ENCODE results near the gene NELL2.
"Not testable (repeated sequence)": the region's sequence is repeated elsewhere in the genome, so short reads cannot be mapped to it uniquely, and the experiment has no call there.

NELL2 gene

DNA sequence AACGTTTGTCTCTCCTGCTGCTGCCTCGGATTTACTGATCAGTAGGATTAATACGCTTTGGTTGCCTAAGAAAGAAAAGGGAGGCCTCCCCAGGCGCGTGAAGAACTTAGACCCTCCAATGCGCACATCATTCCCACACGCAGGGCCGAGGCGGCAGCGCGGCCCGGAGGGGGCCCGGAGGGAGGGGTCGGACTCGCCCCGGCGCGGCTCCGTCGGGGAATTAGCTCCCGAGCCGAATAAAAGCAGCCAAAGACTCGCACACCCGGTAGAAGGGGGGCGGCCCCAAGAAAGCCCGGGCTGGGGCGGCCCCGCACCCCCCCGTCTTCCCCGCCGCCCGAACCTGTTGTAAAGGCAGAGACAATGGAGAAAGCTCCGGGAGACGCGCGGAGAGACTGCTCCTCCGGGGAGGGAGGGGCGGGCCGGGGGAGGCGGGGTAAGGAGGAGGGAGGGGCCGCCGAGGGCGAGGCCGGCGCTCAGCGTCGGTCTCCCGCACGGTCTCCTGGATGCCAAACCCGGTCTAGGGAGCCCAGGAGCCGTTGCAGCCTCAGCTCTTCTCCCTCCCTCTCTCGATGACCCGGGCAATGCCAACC is at the start of gene NELL2:
NELL2 (minus strand) TSS at position 362 of the 590 bp plus-strand sequence. CDS start 446 bp downstream, outside the sequence.
- DNase-seq, result peak; percentile 31

DNA sequence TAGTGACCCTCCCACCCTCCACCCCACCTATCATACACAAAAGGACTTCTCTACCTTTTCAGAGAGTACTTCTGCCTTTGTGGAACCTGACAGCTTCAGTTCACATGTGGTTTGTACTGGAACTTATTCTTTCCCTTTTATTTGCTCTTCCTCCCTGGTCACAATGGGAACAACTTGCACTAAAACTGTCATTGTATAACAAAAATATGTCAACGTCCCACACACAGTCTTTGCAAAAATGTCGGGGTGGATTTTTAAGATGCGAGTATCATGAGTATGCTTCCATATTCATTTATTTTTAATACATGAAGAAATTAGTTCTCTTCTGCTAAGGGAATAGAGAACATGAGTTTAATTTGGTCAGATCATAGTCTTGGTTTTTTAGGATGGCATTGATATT is 45.6 kb upstream of the NELL2 start:
- DNase-seq, result no peak

GRCh38 chr12:44917141-44917540 is 41.0 kb upstream of the NELL2 start:
- no peak for DNase-seq

DNA sequence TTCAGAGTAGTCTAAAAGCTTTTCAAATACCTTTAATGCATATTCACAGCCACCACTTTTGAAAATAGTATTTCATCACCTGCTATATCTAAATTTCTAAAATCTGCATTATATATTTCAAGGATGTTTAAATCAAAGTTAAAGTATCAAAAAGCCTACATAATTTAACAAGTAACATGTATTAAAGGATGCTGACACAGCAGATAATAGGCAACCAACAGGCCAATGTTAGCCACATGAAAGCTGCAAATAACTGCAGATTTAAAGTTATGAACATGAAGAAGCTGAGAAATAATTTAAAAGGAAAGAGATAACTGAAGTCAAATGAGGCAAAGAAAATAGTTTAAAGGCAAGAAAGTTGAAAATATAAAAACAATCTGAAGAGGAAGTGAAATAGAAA is 39.8 kb upstream of the NELL2 start:
- DNase-seq, result no peak

DNA sequence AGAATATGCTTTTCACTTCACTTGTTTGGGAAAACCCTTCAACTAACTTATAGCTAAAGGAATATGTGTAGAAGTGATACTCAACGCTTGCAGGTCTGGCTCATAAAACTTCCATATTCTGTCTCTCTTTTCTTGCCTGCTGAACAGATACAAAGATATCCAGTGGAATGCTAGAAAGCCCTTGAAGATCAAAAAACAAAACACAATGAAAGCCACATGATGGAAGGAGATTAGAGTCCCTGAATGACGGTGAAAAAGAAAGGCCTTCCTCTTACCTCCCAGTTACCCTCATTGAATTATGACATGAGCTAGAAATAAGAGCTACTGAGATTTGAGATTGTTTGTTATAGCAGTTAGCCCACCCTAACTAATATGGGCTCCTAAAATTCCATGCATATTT is 28.2 kb upstream of the NELL2 start:
- no peak for DNase-seq

DNA sequence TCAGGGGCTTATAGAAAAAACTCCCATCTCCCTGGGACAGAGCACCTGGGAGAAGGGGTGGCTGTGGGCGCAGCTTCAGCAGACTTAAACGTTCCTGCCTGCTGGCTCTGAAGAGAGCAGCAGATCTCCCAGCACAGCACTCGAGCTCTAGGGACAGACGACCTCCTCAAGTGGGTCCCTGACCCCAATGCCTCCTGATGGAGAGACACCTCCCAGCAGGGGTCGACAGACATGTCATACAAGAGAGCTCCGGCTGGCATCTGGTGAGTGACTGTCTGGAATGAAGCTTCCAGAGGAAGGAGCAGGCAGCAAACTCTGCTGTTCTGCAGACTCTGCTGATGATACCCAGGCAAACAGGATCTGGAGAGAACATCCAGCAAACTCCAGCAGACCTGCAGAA is 22.0 kb upstream of the NELL2 start:
- not testable (repeated sequence) for DNase-seq

DNA sequence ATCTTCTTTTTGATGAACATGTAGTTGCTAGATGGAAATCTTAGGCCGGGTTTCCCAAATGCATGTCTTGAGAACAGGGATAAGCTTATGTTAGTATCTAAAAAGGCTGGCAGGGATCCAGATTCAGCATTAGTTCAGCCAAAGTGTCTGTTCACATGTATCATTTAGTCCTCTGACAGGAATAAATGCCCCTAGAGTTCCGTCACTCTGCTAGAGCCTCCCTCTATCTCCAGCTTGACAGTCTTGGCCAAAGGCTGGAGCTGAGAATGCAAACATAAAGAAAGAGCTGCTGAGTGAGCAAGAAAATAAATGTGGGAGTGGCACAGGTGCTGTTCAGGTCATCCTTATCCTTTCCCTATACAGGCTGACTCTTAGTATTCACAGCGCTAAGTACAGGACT is 13.8 kb upstream of the NELL2 start:
- no peak for DNase-seq

- DNase-seq, result no peak
Observed at GRCh38 chr12:44889162-44889561, 13.0 kb upstream of the NELL2 start.

DNA sequence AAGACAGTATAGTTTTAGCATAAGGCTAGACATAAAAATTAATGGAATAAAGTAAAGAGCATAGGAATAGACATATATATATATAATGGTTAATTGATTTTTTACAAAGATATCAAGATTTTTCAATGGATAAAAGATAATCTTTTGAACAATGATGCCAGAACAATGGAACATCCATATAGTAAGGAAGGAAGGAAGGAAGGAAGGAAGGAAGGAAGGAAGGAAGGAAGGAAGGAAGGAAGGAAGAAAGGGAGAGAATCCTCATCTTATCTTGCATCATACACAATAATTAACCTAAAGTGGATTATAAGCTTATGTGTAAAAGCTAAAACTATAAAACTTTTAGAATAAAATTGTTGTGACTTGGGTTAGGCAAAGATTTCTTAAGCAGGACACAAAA is 9.8 kb upstream of the NELL2 start:
- DNase-seq, result no peak

GRCh38 chr12:44881197-44881596 is 5.1 kb upstream of the NELL2 start:
- DNase-seq, result no peak

- DNase-seq, result no peak
Observed at GRCh38 chr12:44876544-44877410, 662 bp upstream of the NELL2 start.

GRCh38 chr12:44875417-44875953 is 630 bp downstream of the NELL2 start:
- no peak for DNase-seq

DNA sequence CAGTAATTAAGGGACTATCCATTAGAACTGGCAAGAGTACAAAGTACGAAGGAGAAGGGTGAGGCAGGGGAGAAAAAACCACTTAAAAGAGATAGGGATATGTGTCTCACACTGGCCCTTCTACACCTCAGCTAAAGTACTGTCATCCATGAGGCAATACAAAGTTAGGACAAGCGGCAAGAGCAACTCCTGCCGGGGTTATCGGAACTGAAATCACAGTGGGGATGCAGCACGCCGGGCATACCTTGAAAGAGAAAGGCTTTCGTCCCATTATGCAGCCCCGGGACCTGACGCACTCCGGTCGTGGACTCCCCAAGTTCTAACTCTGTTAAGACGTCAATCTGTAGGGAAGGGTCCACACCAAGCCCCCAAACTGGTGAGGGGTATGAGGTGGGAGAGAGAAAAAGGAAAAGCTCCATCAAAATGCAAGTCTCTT is 1.1 kb downstream of the NELL2 start:
- DNase-seq, result no peak

DNA sequence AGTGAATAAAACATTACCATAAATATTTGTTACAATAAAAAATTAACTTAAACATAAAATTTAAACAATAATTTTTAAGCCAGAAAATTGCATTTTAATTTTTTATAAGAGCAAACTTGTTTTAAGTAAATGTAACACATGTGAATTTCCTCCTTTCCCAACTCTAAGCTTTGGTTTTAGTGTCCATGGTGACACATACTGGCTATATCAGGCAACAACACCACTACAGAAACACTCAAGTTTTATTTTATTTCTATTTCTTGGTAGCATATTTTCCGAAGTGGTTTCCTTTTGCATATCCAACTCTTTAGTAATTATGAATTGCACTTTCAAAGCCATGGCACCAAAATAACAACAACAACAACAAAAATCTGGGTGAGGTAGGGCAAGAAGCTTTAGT is 2.2 kb downstream of the NELL2 start:
- DNase-seq, result no peak

DNA sequence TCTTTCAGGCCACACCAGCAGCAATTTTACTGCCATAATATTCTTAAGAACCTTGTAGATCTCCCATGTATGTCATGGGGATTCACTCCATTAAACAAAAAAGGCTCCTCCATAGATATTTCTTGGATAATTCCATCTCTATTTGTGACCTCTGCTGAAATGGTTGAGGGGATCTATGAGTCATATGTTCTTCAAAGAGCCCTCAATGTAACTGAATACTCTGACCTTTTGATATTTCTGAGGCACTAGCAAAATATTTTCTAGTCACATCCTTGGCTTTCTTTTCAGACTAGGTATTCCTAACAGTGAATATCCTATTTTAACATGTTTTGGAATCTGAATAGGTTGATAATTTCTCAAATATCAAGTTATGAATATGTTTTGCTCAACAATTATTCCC is 6.6 kb downstream of the NELL2 start:
- DNase-seq, result no peak

DNA sequence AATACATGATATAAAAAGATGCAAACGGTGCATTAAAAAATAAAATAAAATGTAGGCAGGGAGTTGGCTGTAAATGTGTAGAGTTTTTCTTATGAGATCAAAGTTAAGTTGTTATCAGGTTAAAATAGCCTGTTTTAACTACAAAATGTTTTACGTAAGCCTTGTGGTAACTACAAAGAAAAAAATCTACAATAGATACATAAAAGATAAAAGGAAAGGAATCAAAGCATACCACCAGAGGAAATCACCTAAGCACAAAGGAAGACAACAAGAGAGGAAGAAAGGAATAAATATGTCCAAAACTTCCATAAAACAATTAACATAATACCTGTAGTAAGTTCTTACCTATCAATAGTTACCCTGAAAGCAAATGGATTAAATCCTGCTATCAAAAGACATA is 12.2 kb downstream of the NELL2 start:
- no peak for DNase-seq

- DNase-seq, result no peak
Observed at GRCh38 chr12:44859998-44860689, 16.0 kb downstream of the NELL2 start.

DNA sequence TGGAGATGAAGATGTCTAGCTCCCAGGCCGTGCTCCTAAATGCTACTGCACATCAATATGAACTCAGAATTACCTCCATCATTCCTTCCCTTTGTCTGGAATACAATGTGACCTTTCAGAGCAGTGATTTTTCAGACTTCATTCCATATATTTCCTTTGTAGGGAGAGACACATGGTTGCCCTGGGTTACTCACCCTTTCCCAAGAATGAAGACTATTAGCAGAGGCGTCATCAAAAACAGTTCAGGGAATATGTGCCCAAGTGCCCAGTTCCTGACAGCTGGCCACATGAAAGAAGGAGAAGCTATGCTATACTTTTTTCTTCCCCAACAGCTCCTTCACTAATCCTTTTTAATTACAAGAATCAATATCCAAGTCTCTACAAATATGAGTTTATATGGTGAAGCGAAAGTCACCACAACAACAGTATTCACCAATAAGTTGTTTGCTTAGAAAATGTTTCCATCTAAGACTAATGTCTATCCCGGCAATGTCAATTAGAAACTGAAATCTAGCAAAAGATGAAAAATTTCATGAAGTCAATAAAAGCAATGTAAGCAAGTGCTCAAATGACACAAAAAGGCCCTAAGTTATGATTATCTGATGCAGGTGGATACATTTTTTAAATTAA is 17.8 kb downstream of the NELL2 start:
- no peak for DNase-seq

GRCh38 chr12:44852483-44852882 is 23.6 kb downstream of the NELL2 start:
- DNase-seq, result no peak

DNA sequence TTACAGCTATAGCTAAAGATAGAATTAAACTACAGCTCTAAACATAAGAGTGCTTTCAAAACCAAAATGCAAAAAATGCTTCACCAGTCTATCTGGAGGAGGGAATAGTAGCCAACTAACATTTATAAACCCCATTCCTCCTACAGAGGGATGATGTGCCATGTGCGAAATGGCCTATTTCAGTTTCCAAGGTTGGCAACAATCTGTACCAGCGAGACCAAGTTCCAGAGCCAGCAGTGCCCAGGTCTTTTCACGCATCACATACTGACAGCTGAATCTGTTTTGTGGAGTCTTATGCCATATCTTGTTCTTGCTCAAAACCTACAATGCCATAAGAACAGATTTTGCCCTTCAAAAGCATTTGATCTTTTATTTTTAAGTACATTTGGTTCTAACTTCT is 24.5 kb downstream of the NELL2 start:
- no peak for DNase-seq

DNA sequence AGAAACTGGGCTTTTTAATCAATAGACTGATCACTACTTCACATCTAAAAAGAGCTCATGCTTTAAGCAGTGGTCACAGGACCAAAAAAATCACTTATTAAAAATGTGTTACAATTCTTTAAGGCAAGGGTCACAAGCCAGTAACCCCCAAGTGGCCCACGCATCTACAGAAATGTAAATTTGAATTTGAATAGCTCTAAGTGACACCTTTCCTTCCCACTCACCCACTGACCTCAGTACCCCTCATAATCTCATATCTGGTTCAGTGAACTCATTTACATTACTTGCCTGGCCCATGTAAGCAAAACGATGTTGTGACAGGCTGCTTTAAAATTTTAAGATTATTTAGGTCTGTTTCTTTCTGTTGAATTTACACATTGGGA is 27.4 kb downstream of the NELL2 start:
- no peak for DNase-seq

- DNase-seq, result no peak
Observed at GRCh38 chr12:44847888-44848702, 28.0 kb downstream of the NELL2 start.
